ENCODE data around the gene PXT1.

DNA sequence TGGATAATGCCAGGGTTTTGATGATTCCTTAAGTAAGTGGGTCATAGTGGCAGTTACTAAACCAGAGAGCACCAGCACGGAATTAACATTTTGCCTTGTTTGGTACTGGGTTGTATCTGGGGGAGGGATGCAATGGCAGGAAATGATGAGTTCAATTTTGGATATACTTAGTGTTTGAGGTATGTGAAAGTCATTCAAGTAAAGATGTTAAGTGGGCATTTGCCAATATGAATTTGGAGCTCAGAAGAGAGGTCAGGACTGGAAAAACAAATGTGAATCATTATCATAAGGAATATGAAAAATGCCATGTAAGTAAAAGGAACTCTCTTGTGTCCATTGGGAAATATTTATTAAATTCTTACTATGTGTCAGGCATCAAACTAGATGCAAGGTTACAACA is 6.2 kb downstream of the PXT1 start:
- TF ChIP-seq, protein P1, sequence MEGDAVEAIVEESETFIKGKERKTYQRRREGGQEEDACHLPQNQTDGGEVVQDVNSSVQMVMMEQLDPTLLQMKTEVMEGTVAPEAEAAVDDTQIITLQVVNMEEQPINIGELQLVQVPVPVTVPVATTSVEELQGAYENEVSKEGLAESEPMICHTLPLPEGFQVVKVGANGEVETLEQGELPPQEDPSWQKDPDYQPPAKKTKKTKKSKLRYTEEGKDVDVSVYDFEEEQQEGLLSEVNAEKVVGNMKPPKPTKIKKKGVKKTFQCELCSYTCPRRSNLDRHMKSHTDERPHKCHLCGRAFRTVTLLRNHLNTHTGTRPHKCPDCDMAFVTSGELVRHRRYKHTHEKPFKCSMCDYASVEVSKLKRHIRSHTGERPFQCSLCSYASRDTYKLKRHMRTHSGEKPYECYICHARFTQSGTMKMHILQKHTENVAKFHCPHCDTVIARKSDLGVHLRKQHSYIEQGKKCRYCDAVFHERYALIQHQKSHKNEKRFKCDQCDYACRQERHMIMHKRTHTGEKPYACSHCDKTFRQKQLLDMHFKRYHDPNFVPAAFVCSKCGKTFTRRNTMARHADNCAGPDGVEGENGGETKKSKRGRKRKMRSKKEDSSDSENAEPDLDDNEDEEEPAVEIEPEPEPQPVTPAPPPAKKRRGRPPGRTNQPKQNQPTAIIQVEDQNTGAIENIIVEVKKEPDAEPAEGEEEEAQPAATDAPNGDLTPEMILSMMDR (IDR thresholded peaks at IDR 0.05; ENCODE audit: poor library complexity, severe bottlenecking), result no peak
- TF ChIP-seq POLR2AphosphoS5 (IDR thresholded peaks at IDR 0.05), result no peak
- TF ChIP-seq EZH2 (IDR thresholded peaks at IDR 0.05; ENCODE audit: borderline replicate concordance, insufficient read depth, low read length, poor library complexity, severe bottlenecking), result no peak
- TF ChIP-seq REST (IDR thresholded peaks at IDR 0.05; ENCODE audit: borderline replicate concordance), result no peak
- TF ChIP-seq EP300 (conservative IDR thresholded peaks at IDR 0.05; ENCODE audit: poor library complexity, severe bottlenecking), result no peak
- TF ChIP-seq RAD21 (conservative IDR thresholded peaks at IDR 0.05), result no peak
- no peak for TF ChIP-seq TAF1 (IDR thresholded peaks at IDR 0.05; ENCODE audit: low read depth)
- no peak for TF ChIP-seq SMC3 (conservative IDR thresholded peaks at IDR 0.05; ENCODE audit: poor library complexity)
- no peak for TF ChIP-seq MXI1 (conservative IDR thresholded peaks at IDR 0.05; ENCODE audit: poor library complexity, severe bottlenecking)
